HG03064 (cell line): ENCODE measurements around the gene PPP1R8.

Experiments used
- ATAC-seq: cut with Tn5 transposase; IDR thresholded peaks from one replicate; pipeline ENCODE4 v1.9.1; 2021; ENCODE audit warnings: low read depth; ENCODE audit not compliant: unreplicated experiment

The PPP1R8 gene

DNA sequence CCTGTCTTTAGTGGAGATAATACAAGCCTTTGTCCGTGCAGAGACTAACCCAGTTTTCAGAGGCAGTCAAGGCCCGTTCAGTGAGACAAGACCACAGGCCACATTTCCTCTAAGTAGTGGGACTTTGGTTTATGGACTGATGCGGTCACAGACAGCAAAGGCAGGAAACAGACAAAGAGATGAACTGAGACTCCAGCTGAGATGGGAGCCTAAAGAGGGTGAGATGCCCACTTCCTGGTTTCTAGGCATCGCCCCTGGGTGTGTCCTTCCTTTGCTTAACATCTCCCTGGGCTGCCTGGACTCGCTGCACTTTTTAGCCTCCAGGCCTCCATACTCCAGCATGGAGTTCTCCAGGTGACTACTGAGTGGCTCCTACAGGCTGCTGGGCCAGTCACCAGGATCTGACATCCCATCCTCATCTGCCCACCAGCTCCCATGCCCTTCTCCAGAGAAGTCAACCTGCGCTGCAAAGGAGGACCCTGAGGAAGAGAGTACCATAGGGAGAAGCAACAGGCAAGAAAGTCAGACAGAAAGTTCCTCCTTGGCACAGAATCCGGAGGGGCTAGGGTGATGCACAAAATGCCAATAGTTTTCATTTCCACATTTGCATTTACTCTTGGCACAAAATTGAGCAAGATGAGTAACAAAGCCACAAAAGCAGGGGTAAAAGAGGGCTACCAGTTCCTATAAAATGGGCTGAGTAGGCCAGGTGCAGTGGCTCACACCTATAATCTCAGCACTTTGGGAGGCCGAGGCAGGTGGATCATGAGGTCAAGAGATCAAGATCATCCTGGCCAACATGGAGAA, 56.8 kb downstream of the PPP1R8 start:
- no peak for ATAC-seq

DNA sequence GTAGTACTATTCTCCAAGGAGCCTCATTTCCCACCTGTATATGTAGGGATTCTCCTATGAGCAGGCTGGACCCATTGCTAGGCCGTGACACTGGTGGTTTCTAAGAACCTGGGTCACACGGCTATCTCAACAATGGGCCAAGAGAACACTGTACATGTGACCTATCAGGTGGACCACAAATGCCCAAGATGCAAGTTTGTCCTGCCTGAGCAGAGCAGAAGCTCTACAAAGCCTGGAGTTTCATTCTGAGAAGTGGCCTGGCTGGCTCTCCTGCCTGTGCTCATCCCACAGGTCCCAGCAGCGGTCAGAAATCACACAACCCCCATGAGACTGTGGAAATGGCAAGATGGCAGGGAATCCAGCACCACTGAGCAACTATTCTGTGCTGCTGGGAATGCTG, 58.9 kb downstream of the PPP1R8 start:
- ATAC-seq: no peak

DNA sequence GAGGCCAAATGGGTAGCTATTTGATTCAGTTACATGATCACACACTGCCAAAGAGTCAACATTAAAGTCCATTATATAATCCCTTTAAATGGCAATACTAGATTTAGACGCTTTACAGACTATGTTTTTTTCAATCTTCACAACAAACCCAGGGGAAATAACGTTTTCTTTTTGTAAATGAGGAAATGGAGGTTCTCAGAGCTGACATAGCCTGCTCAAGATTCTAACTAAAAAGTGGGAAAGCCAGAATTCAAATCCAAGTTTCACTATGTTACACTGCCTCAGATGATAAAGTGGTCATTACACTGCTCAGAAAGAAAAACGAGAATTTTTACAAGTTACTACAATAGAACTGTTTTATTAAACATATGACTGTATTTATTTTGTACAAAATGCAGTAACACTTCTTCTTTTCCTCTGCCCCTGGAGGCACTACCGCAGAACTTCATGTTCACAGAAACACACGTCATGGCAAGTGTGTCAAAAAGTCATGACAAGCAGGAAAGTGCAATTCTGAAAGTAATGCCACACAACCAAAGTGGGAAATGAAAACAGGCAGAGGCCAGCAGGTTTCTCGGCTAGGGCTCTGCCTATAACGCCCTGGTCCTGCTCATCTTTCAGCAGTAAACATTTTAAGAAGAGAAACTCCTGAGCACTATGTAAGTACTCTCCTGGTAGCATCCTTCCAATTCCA, 60.8 kb downstream of the PPP1R8 start:
- no peak for ATAC-seq

DNA sequence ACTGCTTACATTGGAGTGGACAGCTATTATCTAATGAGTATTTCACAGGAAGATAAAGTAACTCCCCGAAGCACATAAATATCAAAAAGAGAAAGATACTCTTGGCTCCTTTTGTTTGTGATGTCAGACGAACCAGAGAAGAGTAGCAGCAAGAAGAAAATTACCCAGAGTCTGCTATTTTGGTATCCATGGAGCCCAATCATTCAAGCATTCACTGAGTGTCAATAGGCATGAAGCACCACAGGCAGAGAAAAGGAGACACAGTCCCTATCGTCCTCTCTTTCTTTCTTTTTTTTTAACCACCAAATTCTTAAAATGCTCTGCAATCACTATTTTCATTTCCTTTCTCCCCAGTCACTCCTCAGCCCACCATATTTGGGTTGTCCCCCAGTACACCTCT, 63.9 kb downstream of the PPP1R8 start:
- ATAC-seq: no peak
